T-helper 22 cell (primary cell): Measurements from ENCODE around the gene NDUFB5.
"Not testable (repeated sequence)": the region's sequence is repeated elsewhere in the genome, so short reads cannot be mapped to it uniquely, and the experiment has no call there.

Source experiments
- DNase-seq: peaks from one replicate; pipeline ENCODE4 v3.0.0-alpha.2; 2020; ENCODE audit warnings: low read depth

The NDUFB5 gene

GRCh38 chr3:179630753-179631451 is 26.3 kb downstream of the NDUFB5 start:
- DNase-seq: no peak

- no peak for DNase-seq
Measured at GRCh38 chr3:179640469-179640868, 35.9 kb downstream of the NDUFB5 start.

- DNase-seq: no peak
Measured at GRCh38 chr3:179642871-179643270, 38.3 kb downstream of the NDUFB5 start.

- DNase-seq: not testable (repeated sequence)
Measured at GRCh38 chr3:179643837-179644236, 39.2 kb downstream of the NDUFB5 start.

GRCh38 chr3:179646177-179646576 is 41.6 kb downstream of the NDUFB5 start:
- no peak for DNase-seq

GRCh38 chr3:179651687-179652446 is 47.3 kb downstream of the NDUFB5 start:
- no peak for DNase-seq

GRCh38 chr3:179652447-179653095 is 48.0 kb downstream of the NDUFB5 start, which contains the start of gene USP13:
TSS of gene USP13 (plus strand) at chr3:179653040. CDS start at chr3:179653226, 186 bp downstream.
- peak; percentile 46 for DNase-seq

GRCh38 chr3:179653096-179653797 is 48.7 kb downstream of the NDUFB5 start:
- DNase-seq: peak; percentile 23

GRCh38 chr3:179655236-179655635 is 50.6 kb downstream of the NDUFB5 start:
- DNase-seq: no peak

- no peak for DNase-seq
Measured at GRCh38 chr3:179658606-179659005, 54.0 kb downstream of the NDUFB5 start.

- DNase-seq: no peak
Measured at GRCh38 chr3:179660872-179661271, 56.3 kb downstream of the NDUFB5 start.

- DNase-seq: no peak
Measured at GRCh38 chr3:179661777-179662176, 57.2 kb downstream of the NDUFB5 start.

- DNase-seq: no peak
Measured at GRCh38 chr3:179663093-179663492, 58.5 kb downstream of the NDUFB5 start.

- DNase-seq: no peak
Measured at GRCh38 chr3:179666030-179666429, 61.4 kb downstream of the NDUFB5 start.

GRCh38 chr3:179666436-179667035 is 61.9 kb downstream of the NDUFB5 start:
- no peak for DNase-seq

- no peak for DNase-seq
Measured at GRCh38 chr3:179668429-179668828, 63.8 kb downstream of the NDUFB5 start.

- no peak for DNase-seq
Measured at GRCh38 chr3:179670311-179670710, 65.7 kb downstream of the NDUFB5 start.

- DNase-seq: no peak
Measured at GRCh38 chr3:179671309-179671708, 66.7 kb downstream of the NDUFB5 start.

GRCh38 chr3:179671747-179672242 is 67.2 kb downstream of the NDUFB5 start:
- DNase-seq: no peak

- DNase-seq: no peak
Measured at GRCh38 chr3:179672918-179673317, 68.3 kb downstream of the NDUFB5 start.

- no peak for DNase-seq
Measured at GRCh38 chr3:179673523-179673922, 68.9 kb downstream of the NDUFB5 start.

GRCh38 chr3:179676081-179676480 is 71.5 kb downstream of the NDUFB5 start:
- no peak for DNase-seq
